Heart left ventricle (tissue), 13 donors: ENCODE data around the gene CACNA1F.

Experiments
- POLR2A ChIP-seq, 2 donors: fragments of 450-650 bp; IDR thresholded peaks; one replicate each; pipeline ENCODE4 v1.6.1; 2017; ENCODE audit warnings: antibody characterized with exemption in 2 of 2, mild to moderate bottlenecking in 2 of 2, moderate library complexity in 2 of 2
- TF ChIP-seq, protein P1 (sequence below), 12 donors: fragments of 200-600 bp; sonication (generic) in 4 of 12; IDR thresholded peaks; one replicate each; pipeline versions ENCODE4 v1.5.0 to v1.8.0; 2018 to 2022; ENCODE audit warnings: antibody characterized with exemption in 12 of 12, mild to moderate bottlenecking in 5 of 12
- donor health status: ischemic (EF 13 %, LVEDD 7.1; RV severe dilation, severe dysfunction).
- donor health status: DM: no; HTN: yes; CAD: no.
- donor health status: DM: no; HTN: no; CAD: no.
- donor health status: ischemic (EF 25% LVEDD 6.9; RV normal size, moderate dysfunction).
- donor health status: ischemic (EF 25% LVEDD 5.7; RV mildly dilated, moderate dysfunction).
- donor health status: ischemic (EF 35%, LVEDD 5.7; RV mildly dilated, moderate dysfunction).
- donor health status: nonischemic (EF 11% LVEDD 7.7; RV severe dilation, severe dysfunction).
- donor health status: DM: yes; HTN: yes; CAD: no.
- donor health status: PGD.
- donor health status: ischemic (EF 29% LVEDD 5.4; RV normal size, mild dysfunction).
- donor health status: nonischemic (EF 23%, LVEDD 6.1; RV moderate dilation, normal function).

DNA sequence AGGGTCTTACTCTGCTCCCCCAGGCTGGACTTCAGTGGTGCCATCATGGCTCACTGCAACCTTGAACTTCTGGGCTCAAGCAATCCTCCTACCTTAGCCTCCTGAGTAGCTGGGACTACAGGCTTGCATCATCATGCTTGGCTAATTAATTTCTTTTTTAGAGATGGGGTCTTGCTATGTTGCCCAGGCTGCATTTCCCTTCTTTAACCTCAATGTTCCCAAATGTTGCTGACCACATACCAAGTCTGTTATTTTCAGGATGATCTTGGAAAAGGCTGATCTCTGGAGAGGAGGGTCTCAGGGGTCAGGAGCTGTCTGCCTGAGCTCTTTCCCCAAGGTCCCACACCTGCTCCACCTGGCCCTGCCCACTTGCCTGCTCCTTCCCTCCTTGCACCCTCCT, 13.0 kb downstream of the CACNA1F start:
- no peak for TF ChIP-seq POLR2A (IDR thresholded peaks at IDR 0.05)
- TF ChIP-seq, protein P1, sequence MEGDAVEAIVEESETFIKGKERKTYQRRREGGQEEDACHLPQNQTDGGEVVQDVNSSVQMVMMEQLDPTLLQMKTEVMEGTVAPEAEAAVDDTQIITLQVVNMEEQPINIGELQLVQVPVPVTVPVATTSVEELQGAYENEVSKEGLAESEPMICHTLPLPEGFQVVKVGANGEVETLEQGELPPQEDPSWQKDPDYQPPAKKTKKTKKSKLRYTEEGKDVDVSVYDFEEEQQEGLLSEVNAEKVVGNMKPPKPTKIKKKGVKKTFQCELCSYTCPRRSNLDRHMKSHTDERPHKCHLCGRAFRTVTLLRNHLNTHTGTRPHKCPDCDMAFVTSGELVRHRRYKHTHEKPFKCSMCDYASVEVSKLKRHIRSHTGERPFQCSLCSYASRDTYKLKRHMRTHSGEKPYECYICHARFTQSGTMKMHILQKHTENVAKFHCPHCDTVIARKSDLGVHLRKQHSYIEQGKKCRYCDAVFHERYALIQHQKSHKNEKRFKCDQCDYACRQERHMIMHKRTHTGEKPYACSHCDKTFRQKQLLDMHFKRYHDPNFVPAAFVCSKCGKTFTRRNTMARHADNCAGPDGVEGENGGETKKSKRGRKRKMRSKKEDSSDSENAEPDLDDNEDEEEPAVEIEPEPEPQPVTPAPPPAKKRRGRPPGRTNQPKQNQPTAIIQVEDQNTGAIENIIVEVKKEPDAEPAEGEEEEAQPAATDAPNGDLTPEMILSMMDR (IDR thresholded peaks at IDR 0.05) = no peak
